Muscle layer of colon (tissue), 2 donors: Measurements from ENCODE around the gene SLC66A2.

ENCODE experiments used
- H3K27ac ChIP-seq: one replicate; pipeline ENCODE4 v1.7.0; 2013; ENCODE audit warnings: low read depth, mild to moderate bottlenecking, low read length, moderate library complexity
- H3K27me3 ChIP-seq, 2 donors: one replicate each; pipeline ENCODE4 v1.7.0; 2013; ENCODE audit warnings: low read length in 2 of 2, mild to moderate bottlenecking in 2 of 2; ENCODE audit not compliant: insufficient read depth in 2 of 2, control insufficient read depth in 1 of 2
- H3K36me3 ChIP-seq: one replicate; pipeline ENCODE4 v1.7.0; 2013; ENCODE audit warnings: mild to moderate bottlenecking, low read length; ENCODE audit not compliant: insufficient read depth
- H3K4me1 ChIP-seq: one replicate; pipeline ENCODE4 v1.7.0; 2013; ENCODE audit warnings: mild to moderate bottlenecking, low read length; ENCODE audit not compliant: insufficient read depth
- H3K4me3 ChIP-seq, 2 donors: one replicate each; pipeline ENCODE4 v1.7.0; 2013; ENCODE audit warnings: low read length in 2 of 2, low read depth in 1 of 2, mild to moderate bottlenecking in 1 of 2, moderate library complexity in 1 of 2
- H3K9ac ChIP-seq: one replicate; pipeline ENCODE4 v1.7.0; 2013; ENCODE audit warnings: low read length
- H3K9me3 ChIP-seq: one replicate; pipeline ENCODE4 v1.7.0; 2013; ENCODE audit warnings: mild to moderate bottlenecking, low read length
- donor health status: abdominal sarcoma.
- donor health status: Adenocarcinoma of cecum.

The SLC66A2 gene

DNA sequence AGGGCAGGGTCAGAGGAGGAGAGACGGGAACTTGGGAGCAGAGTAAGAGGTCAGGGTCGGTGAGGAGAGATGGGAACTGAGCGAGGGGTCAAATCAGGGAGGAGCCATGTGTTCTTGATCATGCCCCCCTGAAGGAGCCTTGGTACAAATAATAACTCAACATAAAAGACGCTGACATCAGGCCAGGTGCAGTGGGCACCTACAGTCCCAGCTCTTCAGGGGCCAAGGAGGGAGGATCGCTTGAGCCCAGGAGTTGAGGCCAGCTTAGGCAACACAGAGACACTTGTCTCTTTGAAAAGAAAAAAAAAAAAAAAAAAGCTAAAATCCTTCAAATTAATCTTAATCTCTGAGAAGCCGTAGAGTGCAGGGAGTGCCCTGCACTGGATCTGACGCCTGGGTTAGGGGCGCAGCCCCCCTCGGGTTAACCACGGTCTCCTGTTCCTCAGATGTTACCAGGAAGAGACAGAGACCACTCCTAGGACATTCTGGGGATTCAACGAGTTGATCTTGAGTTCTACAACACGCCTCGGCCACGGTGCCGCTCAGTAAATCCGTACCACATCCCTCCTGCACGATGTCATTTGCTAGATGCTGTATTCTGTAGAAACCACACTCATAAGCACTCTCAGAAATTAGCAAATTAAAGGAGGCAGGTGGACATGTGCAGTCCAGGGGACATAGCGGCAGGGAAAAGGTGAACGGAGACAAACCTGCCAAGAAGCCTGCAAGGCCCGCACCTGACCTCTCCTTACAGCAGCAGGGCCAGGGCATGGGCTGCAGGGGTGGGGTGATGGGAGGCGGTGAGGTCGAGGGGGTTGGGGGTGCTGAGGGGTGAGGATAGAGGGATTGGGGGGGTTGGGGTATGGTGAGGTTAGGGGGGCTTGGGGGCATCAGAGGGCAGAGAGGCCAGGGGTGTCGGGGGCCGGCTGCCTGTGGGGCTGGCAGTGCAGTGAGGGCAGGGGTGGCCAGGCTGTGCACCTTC lies 29.2 kb downstream of the SLC66A2 start:
- no peaks in the 10 kb centered on the region for H3K9me3 ChIP-seq
- H3K4me1 ChIP-seq: peaks cover 5% of the 10 kb centered on the region
- peaks cover 13% of the 10 kb centered on the region for H3K36me3 ChIP-seq
- H3K27me3 ChIP-seq: no peaks in the 10 kb centered on the region
- H3K27ac ChIP-seq: no peak overlapping the region
- no peak overlapping the region for H3K9ac ChIP-seq
- H3K4me3 ChIP-seq: no peak overlapping the region

DNA sequence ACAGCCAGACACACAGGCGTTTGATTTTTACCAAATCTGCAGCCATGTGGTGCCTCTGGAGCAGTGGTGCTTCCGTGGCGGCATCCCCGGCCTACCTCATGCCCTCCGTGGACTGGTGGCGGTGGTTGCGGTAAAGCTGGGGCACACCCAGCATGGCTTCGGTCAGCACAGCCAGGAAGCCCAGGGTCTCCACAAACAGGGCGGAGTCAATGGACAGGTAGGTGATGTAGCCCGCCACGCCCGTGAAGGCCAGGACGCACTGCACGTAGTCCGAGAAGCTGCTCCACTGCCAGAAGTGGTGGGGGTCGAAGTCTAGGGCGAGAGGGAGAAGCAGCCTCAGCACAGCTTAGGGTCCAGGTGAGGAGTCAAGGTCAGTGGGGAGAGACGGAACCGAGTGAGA lies 32.4 kb downstream of the SLC66A2 start:
- Histone ChIP-seq H3K4me3 (no peak overlapping the region), H3K9ac (no peak overlapping the region), H3K27ac (no peak overlapping the region), H3K36me3 (peaks cover 11% of the 10 kb centered on the region), H3K4me1 (no peaks in the 10 kb centered on the region), H3K9me3 (no peaks in the 10 kb centered on the region), H3K27me3 (no peaks in the 10 kb centered on the region)

DNA sequence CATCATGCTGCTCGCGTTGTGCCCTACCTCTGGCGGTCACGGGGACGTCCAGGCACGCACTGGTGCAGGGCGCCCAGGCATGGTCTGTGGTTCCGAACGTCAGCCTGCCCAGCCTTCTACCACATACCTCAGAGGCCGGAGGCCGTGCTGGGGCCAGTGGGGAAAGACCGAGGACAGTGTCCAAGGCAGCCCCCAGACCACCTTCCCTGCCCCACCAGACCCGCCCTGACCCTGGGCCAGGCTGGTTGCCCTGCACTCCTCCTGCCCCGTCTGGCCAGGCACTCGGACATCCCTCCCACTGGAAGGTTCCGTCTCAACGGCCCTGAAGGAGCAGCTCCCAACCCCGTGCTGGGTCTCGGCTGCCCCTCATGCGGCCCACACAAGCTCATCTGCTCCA lies 32.8 kb downstream of the SLC66A2 start:
- no peak overlapping the region for H3K4me3 ChIP-seq
- H3K27me3 ChIP-seq: no peaks in the 10 kb centered on the region
- no peaks in the 10 kb centered on the region for H3K4me1 ChIP-seq
- H3K36me3 ChIP-seq: peaks cover 9% of the 10 kb centered on the region
- H3K27ac ChIP-seq: no peak overlapping the region
- H3K9ac ChIP-seq: no peak overlapping the region
- no peaks in the 10 kb centered on the region for H3K9me3 ChIP-seq

DNA sequence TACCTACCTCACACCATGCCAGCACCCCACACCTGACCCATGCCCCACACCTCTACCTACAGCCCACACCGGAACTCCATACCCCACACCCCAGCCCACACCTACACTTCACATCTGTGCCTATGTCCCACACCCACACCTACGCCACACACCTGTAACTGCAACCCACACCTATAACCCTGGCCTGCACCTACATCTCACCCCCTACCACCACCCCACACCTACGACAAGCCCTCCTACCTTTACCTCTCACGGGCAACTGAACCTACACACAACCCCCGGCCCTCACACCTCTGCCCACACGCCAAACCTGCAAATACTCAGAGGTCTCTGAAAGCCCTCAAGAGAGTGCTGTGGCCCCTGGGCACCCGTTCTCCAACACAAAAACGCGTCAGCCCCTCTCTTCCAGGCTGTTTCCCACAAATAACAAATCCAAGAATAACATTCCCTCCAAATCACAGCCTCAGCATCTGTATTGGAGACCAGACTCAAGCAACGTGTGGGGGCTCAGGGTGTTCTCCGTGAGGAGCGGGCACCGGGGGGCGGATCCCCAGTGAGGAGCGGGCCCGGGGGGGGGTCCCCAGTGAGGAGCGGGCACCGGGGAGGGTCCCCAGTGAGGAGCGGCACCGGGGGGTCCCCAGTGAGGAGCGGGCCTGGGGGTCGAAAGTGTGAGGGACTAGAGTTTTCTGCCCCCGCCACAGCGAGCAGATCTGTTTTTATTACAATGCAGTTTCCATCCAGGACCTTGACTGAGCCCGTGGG lies 33.4 kb downstream of the SLC66A2 start:
- Histone ChIP-seq H3K4me3 (no peak overlapping the region), H3K9me3 (no peaks in the 10 kb centered on the region), H3K27me3 (no peaks in the 10 kb centered on the region), H3K36me3 (peaks cover 9% of the 10 kb centered on the region), H3K4me1 (no peaks in the 10 kb centered on the region), H3K27ac (no peak overlapping the region), H3K9ac (no peak overlapping the region)

DNA sequence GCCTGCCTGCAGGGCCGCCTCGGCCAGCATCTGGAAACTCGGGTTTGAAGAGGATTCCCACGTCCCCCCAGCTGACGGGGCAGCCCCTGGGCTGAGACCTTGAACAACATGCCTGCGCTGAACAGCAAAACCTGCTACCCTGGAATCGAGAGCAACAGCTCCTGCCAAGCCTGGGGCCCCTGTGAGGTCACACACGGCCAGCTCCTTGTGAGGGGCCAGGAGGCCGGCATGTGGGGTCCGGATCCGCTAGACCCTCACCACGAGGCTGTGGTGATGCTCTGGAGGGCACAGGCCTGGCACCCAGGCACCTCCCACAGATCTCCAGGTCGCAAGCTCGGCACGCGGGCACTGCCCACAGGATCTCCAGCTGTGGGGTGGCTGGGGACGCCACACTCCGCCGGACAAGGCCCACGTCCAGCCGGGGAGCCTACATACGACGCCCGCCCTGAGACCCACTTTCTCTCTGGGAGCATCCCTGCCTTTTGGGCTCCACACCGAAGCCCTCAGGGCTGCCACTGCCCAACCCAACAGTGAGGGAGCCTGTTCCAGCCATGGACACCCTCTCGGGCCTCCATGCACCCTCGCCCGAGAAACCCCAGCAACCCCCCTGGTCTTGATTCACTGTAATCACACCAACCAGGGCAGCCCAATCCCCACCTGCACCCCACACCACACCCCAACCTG lies 34.1 kb downstream of the SLC66A2 start:
- Histone ChIP-seq H3K4me1 (no peaks in the 10 kb centered on the region), H3K4me3 (no peak overlapping the region), H3K36me3 (peaks cover 9% of the 10 kb centered on the region)

DNA sequence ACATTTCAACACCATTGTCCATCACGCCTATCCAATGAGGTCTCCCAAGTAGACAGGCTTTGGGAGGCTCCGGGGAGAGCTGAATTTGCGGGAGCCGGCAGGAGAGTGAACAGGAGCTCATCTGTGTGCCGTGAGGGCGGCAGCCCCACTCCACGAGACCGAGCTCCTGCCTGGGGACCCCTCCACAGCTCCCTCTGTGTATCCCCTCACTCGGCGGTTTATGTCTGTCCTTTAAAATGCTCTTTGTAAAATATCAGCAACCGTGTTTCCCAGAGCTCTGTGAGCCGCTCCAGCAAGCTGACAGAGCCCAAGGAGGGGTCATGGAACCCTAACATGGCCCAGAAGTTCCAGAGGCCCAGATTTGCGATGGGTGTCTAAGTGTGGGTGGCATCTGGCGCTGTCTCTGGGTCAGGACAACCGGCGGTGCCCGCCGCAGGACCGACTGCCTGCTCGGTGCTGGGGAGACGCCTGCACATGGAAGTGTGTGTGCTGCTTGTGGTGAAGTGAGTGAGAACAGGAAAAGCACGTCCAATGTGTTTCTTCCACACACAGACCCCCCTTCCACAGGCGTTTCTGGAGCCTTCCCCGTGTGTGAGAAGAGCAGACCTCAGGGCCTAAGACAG lies 34.8 kb downstream of the SLC66A2 start:
- Histone ChIP-seq H3K9me3 (no peaks in the 10 kb centered on the region), H3K4me3 (no peak overlapping the region), H3K4me1 (no peaks in the 10 kb centered on the region), H3K36me3 (peaks cover 9% of the 10 kb centered on the region), H3K27ac (no peak overlapping the region), H3K27me3 (no peaks in the 10 kb centered on the region), H3K9ac (no peak overlapping the region)

More for the DNA sequence above, 34.1 kb downstream of the SLC66A2 start:
- H3K9ac ChIP-seq: no peak overlapping the region
- no peak overlapping the region for H3K27ac ChIP-seq
- H3K27me3 ChIP-seq: no peaks in the 10 kb centered on the region
- H3K9me3 ChIP-seq: no peaks in the 10 kb centered on the region

DNA sequence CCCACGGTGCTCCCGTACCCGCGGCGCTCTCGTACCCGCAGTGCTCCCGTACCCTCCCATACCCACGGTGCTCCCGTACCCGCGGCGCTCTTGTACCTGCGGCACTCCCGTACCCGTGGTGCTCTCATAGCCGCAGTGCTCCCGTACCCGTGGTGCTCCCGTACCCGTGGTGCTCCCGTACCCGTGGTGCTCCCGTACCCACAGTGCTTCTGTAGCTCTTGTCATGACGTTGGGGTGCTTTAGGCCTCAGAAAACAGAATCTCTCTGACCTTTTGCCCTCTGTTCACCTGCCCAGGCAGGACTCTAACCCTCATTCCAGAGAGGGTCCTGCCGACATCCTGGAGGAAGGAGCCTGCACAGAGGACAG lies 35.3 kb downstream of the SLC66A2 start:
- Histone ChIP-seq H3K4me3 (no peak overlapping the region), H3K27ac (no peak overlapping the region), H3K36me3 (peaks cover 9% of the 10 kb centered on the region), H3K27me3 (no peaks in the 10 kb centered on the region), H3K4me1 (no peaks in the 10 kb centered on the region), H3K9ac (no peak overlapping the region), H3K9me3 (no peaks in the 10 kb centered on the region)

DNA sequence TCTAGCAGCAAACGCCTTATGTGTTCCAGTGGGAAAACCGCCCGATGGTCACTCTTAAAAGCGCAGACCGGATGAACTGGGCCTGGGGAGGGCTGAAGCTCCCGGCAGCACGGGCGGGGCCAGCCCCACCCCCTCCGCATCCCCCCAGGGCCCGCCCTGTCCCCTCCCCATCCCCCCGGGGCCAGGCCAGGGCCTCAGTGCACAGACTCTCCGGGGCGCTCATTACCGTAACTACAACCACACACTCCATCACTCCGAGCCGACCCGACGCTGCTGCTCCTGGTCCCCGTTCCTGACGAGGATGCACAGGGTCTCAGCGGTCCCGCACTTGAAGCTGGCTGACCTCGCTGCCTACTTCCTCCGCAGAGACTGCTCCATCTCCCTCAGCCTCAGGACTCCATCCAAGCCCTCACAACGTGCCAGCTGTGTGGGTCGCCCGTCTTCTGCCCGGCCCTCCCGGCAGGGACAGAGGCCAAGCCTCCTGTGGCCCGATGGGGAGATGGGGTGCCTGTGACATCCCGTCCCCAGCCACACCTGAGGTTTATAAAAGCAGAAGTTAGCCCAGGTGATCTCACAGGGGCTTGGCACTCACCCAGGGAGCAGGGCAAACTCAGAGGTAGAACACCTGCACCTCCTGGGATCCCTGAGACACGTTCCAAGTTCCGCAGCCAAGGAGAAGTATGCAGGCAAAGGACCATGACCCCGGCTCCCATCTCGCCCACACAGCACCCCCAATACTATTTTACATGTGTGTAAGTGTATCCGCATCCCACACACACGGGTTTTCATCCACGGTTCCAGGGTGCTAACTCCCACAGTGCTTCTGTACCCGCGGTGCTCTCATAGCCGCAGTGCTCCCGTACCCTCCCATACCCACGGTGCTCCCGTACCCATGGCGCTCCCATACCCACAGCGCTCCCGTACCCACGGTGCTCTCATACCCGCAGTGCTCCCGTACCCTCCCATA lies 36.0 kb downstream of the SLC66A2 start:
- Histone ChIP-seq H3K9me3 (no peaks in the 10 kb centered on the region), H3K4me3 (no peak overlapping the region), H3K27me3 (no peaks in the 10 kb centered on the region), H3K36me3 (peaks cover 9% of the 10 kb centered on the region), H3K9ac (no peak overlapping the region), H3K27ac (no peak overlapping the region), H3K4me1 (no peaks in the 10 kb centered on the region)

DNA sequence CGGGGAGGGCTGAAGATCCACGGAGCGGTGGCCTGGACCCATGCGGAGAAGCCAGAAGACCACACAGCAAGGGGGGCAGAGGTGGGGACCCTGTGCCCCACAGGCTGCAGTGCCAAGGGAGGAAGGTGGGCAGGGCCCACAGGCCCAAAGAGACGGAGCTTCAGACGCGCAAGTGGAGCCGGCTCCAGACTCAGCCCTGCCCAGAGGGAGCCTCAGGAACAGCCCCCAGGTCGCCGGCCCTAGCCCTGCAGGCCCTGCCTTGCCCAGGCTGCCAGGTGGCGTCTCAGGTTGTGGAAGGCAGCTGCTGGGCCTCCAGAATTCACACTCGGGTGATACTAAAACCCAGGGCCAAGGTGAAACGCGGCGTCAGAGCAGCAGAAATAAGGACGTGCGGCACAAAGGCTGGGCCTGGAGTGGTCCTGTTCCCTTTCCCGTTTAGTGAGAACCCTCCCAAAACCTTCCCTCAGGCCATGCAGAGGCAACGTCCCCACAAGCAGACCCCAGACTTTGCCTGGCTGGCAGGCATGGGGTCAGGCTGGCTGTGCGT lies 36.8 kb downstream of the SLC66A2 start:
- H3K4me1 ChIP-seq: no peaks in the 10 kb centered on the region
- no peak overlapping the region for H3K9ac ChIP-seq
- H3K27ac ChIP-seq: no peak overlapping the region
- H3K4me3 ChIP-seq: no peak overlapping the region
- peaks cover 9% of the 10 kb centered on the region for H3K36me3 ChIP-seq
- no peaks in the 10 kb centered on the region for H3K27me3 ChIP-seq
- H3K9me3 ChIP-seq: no peaks in the 10 kb centered on the region
